Measurements from ENCODE around the gene MYH14.
"Not testable (repeated sequence)": the region's sequence is repeated elsewhere in the genome, so short reads cannot be mapped to it uniquely, and the experiment has no call there.

The MYH14 gene

GRCh38 chr19:50322931-50323781 lies 119.7 kb downstream of the MYH14 start:
- DNase-seq: no peak

GRCh38 chr19:50323782-50324133 lies 120.3 kb downstream of the MYH14 start:
- DNase-seq: no peak

- no peak for DNase-seq
These were observed 120.9 kb downstream of the MYH14 start for GRCh38 chr19:50324331-50324730.

- peak; percentile 63 for DNase-seq
These were observed 122.1 kb downstream of the MYH14 start for GRCh38 chr19:50325310-50326100.

DNA sequence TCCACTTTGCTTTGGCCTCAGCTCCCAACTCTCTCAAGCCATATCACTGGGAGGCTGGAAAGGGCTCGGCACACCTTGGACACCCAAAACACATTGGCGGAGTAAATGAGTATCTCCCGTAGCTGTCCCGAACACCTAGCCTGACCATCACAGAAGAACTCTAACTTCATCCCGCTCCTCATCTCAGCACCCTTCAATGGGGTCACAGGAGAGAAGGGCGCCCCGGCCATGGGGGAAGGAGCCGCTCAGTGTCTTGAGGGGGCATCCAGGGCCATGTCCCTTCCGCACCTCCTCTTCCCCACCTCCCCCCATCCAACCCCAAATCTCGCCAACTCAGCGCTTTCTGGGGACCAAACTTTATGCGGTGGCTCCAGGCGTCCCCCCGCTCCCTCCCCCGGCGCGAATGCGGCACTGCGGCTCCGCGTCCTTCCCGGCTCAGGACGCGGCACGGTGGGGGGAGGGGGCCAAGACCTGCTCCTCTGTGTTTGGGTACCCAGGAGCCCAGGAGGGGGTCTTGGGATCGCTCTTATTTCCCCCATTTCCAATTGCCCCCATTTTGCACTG lies 122.8 kb downstream of the MYH14 start:
- no peak for DNase-seq

- no peak for DNase-seq
These were observed 123.6 kb downstream of the MYH14 start for GRCh38 chr19:50327013-50327412.

GRCh38 chr19:50327461-50328223 lies 124.2 kb downstream of the MYH14 start:
- no peak for DNase-seq

GRCh38 chr19:50328224-50328872 lies 124.9 kb downstream of the MYH14 start:
- DNase-seq: peak; percentile 11

- DNase-seq: no peak
These were observed 125.4 kb downstream of the MYH14 start for GRCh38 chr19:50328873-50329145.

DNA sequence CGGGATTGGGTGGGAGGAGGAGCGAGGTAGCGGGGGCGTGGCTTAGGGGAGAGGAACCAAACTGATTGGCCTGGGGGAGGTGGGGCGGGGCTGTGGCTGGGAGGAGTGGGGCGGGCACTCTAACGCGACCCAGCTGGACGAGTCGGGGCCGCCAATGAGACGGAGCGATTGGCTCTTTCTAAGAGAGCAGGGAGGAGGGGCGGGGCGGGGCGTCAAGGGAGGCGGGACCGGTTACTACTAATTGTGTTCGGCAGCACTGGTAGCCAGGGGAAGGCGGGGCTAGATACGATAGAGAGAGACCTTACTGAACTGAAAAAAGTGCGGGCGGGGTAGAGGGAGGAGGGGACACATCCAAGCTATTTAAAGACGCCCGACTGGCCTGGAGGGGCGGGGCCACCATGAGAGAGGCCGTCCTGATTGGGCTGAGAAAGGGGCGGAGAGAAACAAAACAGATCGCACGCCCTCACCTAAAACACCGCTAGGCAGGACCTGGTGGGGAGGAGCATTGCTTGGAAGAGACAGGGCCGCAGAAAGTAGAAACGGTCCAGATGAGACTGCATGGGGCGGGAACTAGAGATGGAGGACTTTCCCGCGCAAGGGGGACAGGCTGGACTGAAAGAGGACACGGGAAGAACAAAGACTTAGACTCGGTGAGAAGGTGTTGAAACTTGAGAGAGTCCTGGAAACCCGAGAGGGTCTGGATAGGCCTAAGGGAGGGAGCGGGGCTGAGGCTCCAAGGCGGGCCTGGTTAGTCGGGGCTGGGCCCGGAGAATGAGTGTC lies 125.9 kb downstream of the MYH14 start, which contains the start of gene KCNC3:
Gene KCNC3, minus strand, starts transcription at position 232 of the 780 bp plus-strand sequence. CDS start 295 bp downstream, outside the sequence.
- DNase-seq: peak; percentile 86

GRCh38 chr19:50329926-50330294 lies 126.5 kb downstream of the MYH14 start:
- not testable (repeated sequence) for DNase-seq

- DNase-seq: peak; percentile 74
These were observed 127.1 kb downstream of the MYH14 start for GRCh38 chr19:50330365-50331078.

DNA sequence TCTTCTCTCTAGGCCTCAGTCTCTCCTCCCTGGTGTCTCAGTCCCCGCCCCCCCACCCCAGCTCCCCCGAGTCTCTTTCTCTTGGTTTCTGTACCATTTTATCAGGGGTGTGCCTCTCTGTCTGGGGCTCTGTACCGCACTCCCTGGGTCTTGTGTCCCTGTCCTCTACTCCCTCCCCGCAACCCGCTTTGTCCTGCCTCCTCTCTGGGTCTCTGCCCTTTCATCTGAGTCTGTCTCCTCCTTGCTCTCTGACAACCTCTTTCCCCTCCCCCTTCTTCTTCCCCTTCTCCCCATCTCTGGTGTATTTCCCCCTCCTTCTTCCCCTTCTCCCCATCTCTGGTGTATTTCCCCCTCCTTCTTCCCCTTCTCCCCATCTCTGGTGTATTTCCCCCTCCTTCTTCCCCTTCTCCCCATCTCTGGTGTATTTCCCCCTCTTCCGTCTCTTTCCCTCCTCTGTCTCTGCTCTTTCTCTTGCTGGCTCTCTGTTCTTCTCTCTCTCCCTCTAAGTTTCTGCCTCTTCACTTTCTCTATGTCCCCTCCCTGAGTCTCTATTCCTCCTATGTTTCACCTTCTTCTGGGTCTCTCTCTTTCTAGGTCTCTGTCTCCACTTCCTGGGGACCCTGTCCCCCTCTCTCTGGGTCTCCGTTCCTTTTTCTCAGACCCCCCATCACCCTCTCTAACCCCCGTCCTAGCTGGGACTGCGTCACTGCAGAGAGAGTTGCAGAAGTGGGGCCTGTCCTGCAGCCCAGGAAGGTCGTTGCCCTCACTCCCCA lies 128.0 kb downstream of the MYH14 start:
- peak; percentile 4 for DNase-seq

GRCh38 chr19:50331994-50332243 lies 128.5 kb downstream of the MYH14 start:
- DNase-seq: no peak

GRCh38 chr19:50332244-50333038 lies 129.0 kb downstream of the MYH14 start:
- DNase-seq: no peak

DNA sequence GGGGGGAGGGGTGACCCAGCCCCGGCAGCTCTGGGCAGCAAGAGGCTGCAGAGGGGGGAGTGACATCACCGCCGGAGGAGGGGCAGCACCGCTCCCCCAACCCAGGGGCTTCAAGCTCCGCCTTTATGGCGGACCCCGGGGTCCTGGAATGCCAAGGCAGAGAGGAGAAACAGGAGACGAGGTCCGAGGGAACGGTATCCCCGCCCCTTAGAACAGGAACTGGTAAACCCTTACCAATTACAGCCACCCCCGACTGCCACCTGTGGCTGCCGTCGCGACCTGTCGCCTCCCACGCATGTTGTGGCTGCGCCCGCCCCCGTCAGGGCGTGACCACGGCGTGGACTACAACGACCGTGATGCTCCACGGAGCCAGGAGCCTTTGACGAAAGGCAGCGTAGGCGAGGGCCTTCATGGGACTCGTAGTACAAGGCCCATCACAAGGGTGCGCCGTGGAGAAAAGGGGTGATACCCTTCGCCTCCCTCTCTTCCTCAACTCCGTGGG lies 129.9 kb downstream of the MYH14 start:
- peak; percentile 88 for DNase-seq

DNA sequence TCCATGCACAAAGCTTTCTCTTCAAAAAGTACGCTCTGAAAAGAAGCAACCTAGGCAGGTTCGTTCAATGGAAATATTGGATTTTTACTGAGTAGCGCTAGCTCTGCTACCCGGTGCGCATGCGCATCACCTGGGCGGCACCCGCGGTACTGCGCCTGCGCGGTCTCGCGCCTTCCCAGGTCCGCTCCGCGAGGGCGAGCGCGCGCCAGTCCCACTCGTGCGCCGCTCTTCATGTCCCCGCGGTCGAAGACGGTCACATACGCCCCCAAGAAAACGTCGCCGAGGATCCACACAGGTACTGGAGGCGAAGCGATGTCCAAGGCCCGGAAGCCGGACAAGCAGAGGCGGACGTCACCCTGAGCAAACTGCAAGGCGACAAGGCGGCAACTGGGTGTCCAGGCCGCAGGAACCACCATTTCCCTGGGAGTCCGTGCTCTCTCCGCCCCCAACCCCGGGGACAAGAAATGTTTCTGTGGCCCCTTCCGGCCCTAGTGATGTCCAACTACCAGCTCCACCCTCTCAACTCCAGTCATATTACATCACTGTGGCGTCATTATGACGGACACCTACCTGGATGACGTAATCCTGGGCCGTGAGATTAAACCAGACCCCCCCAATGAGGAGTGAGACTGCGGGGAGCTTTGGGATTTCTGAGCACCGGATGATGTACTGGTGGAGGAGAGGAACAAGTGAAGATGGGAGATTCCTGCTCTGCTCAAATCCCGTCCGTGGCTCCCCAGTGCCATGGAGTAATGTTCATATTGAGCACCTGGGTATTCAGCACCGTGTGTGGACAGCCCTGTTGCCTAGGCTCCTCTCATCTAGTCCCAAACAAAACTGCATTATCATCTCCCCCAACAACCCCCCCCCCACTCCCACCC lies 130.6 kb downstream of the MYH14 start:
- peak; percentile 83 for DNase-seq

DNA sequence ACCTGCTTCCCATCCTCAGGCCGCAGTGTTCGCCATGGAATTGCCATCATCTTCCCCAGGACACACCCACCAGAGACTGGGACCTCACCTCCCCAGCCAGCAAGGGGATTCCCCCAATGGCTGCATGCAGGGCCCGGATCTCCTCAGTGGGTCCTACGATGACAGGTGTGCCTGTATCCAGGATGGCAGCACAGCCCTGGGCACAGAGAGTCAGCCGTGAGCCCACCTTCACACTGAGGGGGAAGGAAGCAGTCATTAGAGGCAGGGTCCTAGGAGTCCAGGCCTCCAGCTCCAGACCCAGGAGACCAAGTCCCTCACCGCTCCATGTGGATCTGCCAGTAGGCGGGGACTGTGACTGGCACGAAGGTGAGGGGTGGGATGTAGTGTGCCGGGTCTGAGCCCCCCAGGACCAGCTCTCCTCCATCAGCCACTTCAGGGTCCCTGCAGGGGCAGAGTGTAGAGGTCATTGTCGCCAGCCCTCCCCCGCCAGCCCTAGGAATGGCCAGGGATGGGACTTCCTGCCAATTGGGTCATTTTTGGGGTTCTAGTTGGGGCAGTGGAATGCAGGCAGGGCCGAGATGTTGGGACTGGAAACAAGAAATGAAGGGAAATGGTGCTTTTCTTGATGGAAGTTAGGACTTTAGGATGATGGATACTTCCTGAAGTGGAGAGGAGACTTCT lies 131.5 kb downstream of the MYH14 start:
- no peak for DNase-seq
